Liver (tissue), 9 donors: Measurements from ENCODE around the gene SLIT3. TPM values are rescaled to one million over a fixed set of nuclear protein-coding genes. Genes with fewer than 3 reads are reported as not detected.

Source experiments
- DNase-seq: peaks from one replicate; pipeline ENCODE4 v3.0.0-alpha.2; 2017; ENCODE audit warnings: low spot score
- H3K27ac ChIP-seq, 2 donors: one replicate each; pipeline ENCODE4 v1.7.0; 2013; ENCODE audit warnings: inconsistent platforms in 2 of 2, low read length in 2 of 2, control low read depth in 1 of 2, low read depth in 1 of 2, mild to moderate bottlenecking in 1 of 2
- H3K27me3 ChIP-seq, 4 donors: one replicate each; pipeline versions ENCODE4 v1.6.1 to v1.7.0; 2013; ENCODE audit warnings: low read length in 3 of 4, inconsistent platforms in 1 of 4, mild to moderate bottlenecking in 1 of 4, moderate library complexity in 1 of 4; ENCODE audit not compliant: control insufficient read depth in 4 of 4, insufficient read depth in 4 of 4
- H3K36me3 ChIP-seq, 4 donors: one replicate each; pipeline versions ENCODE4 v1.6.1 to v1.7.0; 2013; ENCODE audit warnings: low read length in 3 of 4, mild to moderate bottlenecking in 3 of 4, low read depth in 1 of 4, moderate library complexity in 1 of 4; ENCODE audit not compliant: control insufficient read depth in 4 of 4, insufficient read depth in 3 of 4
- H3K4me1 ChIP-seq, 4 donors: one replicate each; pipeline versions ENCODE4 v1.6.1 to v1.7.0; 2013; ENCODE audit warnings: low read length in 3 of 4, mild to moderate bottlenecking in 3 of 4, moderate library complexity in 1 of 4; ENCODE audit not compliant: control insufficient read depth in 4 of 4, insufficient read depth in 4 of 4
- H3K4me3 ChIP-seq, 3 donors: one replicate each; pipeline versions ENCODE4 v1.6.1 to v1.7.0; 2013; ENCODE audit warnings: low read length in 3 of 3, control low read depth in 1 of 3, low read depth in 1 of 3, mild to moderate bottlenecking in 1 of 3
- H3K9ac ChIP-seq, 2 donors: one replicate each; pipeline ENCODE4 v1.7.0; 2013; ENCODE audit warnings: low read length in 2 of 2, mild to moderate bottlenecking in 2 of 2, moderate library complexity in 2 of 2, control low read depth in 1 of 2, low read depth in 1 of 2
- H3K9me3 ChIP-seq, 4 donors: one replicate each; pipeline versions ENCODE4 v1.6.1 to v1.7.0; 2013; ENCODE audit warnings: low read length in 3 of 4; ENCODE audit not compliant: control insufficient read depth in 4 of 4
- FOXA2 ChIP-seq: IDR thresholded peaks from 2 replicates; pipeline ENCODE4 v1.6.1; 2016; ENCODE audit warnings: antibody characterized with exemption
- HNF4G ChIP-seq: IDR thresholded peaks from 2 replicates; pipeline ENCODE4 v1.6.1; 2016; ENCODE audit warnings: antibody characterized with exemption
- JUND ChIP-seq, 2 donors: IDR thresholded peaks; 2 replicates each; pipeline ENCODE4 v1.6.1; 2016; ENCODE audit warnings: antibody characterized with exemption in 2 of 2
- NR2F2 ChIP-seq: IDR thresholded peaks from 2 replicates; pipeline ENCODE4 v1.6.1; 2016; ENCODE audit warnings: antibody characterized with exemption
- RAD21 ChIP-seq, 2 donors: IDR thresholded peaks; 2 replicates each; pipeline ENCODE4 v1.6.1; 2016; ENCODE audit warnings: antibody characterized with exemption in 2 of 2, mild to moderate bottlenecking in 2 of 2
- SP1 ChIP-seq: IDR thresholded peaks from 2 replicates; pipeline ENCODE4 v1.6.1; 2018; ENCODE audit warnings: antibody characterized with exemption, mild to moderate bottlenecking
- TAF1 ChIP-seq: conservative IDR thresholded peaks from 2 replicates; pipeline ENCODE4 v1.6.1; 2016; ENCODE audit warnings: antibody characterized with exemption, mild to moderate bottlenecking
- WGBS: extraction: QIAGEN DNeasy Blood & Tissue Kit; methylation state at CpG from one replicate; pipeline ENCODE4 v1.1.7; 2013; 5-methylcytosine and 5-hydroxymethylcytosine counted together
- polyA plus RNA-seq, 2 donors: library from polyadenylated mRNA; stranded (reverse) in 1 of 2; unstranded in 1 of 2; fragments of 200-250 nt in 1 of 2; fragments of >200 nt in 1 of 2; fragmentation: Nextera tagmentation in 1 of 2; extraction: Ambion mirVana in 1 of 2; gene quantifications; one replicate each; pipeline versions ENCODE4 v1.2.1 to v1.2.3, GENCODE V29; 2013 to 2015
- total RNA-seq, 2 donors: library from RNA; depleted of rRNA; stranded (reverse); fragments of >200 nt; gene quantifications; one replicate each; pipeline ENCODE4 v1.2.3, GENCODE V29; 2014
- TF ChIP-seq, protein P1 (sequence below): IDR thresholded peaks from 2 replicates; pipeline ENCODE4 v1.6.1; 2016; ENCODE audit warnings: antibody characterized with exemption
- TF ChIP-seq, protein P2 (sequence below): IDR thresholded peaks from 2 replicates; pipeline ENCODE4 v1.6.1; 2016; ENCODE audit warnings: antibody characterized with exemption
- donor health status: healthy.
- donor health status: healthy.
- donor health status: healthy.
- donor health status: healthy.
- donor health status: healthy.

The SLIT3 gene
- total and polyA plus RNA-seq, 4 donors = 0.61 to 1.3 (median 0.91) TPM

DNA sequence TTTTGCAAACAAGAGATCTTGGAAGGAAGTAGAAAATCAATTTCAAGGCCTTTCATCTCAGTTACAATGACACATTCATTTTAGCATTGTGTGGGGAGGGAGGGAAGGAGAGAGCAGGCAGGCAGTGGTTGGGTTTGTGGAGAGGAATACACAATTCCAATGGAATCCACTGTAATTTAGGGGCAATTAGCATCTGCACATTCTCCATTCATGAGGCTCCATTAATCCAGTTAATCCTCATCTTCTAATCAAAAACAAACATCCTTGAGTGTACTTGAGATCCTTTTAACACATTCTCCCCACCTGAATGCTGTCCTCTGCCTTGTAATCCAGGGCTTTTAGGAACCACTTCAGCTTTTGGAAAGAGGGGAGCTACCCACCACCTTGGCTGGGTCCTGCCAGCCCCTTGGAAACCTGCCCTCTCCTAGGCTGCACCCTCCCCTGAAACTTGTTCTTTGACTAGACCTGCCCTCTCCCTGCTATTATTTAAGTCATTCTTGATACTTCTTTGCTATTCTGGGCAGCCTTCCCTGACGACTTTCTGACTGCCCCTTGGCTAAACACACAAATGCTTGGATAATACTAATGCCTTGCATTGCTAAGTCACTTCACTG lies 271.2 kb downstream of the SLIT3 start:
- WGBS = 33% methylated on average over 1 of the region's 1 CpG
- H3K4me3 ChIP-seq = no peak overlapping the region
- no peaks in the 10 kb centered on the region for H3K4me1 ChIP-seq
- no peak overlapping the region for H3K27ac ChIP-seq
- H3K27me3 ChIP-seq = peaks cover 0 to 2% (median 0%) of the 10 kb centered on the region in 4 donors
- TF ChIP-seq, protein P1, sequence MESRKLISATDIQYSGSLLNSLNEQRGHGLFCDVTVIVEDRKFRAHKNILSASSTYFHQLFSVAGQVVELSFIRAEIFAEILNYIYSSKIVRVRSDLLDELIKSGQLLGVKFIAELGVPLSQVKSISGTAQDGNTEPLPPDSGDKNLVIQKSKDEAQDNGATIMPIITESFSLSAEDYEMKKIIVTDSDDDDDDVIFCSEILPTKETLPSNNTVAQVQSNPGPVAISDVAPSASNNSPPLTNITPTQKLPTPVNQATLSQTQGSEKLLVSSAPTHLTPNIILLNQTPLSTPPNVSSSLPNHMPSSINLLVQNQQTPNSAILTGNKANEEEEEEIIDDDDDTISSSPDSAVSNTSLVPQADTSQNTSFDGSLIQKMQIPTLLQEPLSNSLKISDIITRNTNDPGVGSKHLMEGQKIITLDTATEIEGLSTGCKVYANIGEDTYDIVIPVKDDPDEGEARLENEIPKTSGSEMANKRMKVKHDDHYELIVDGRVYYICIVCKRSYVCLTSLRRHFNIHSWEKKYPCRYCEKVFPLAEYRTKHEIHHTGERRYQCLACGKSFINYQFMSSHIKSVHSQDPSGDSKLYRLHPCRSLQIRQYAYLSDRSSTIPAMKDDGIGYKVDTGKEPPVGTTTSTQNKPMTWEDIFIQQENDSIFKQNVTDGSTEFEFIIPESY = no peak
- TF ChIP-seq JUND (IDR thresholded peaks at IDR 0.05) (no peak), FOXA2 (no peak)
- no peak overlapping the region for H3K9ac ChIP-seq
- H3K9me3 ChIP-seq = peaks cover 0 to 1% (median 0%) of the 10 kb centered on the region in 4 donors
- no peak for DNase-seq
- H3K36me3 ChIP-seq = no peaks in the 10 kb centered on the region

DNA sequence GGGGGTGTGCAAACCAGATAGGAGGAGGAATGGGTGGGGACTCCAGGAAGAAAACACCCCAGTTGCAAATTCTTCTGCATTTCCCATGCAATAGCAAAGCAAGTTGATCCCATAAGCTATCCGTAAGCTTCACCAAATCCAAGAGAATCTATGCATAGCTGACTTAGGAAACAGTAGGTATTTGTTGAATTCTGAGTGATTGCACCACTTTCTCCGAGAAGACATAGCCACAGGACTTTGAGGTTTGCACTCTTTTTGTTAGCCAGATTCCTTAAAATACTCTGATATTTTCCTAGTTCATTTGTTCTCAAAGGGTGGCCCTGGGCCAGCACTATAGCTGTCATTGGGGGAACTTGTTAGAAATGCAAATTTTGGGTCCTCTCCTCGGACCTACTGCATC lies 271.9 kb downstream of the SLIT3 start:
- WGBS = 64% methylated on average over 3 of the region's 3 CpGs
- DNase-seq = no peak
- Histone ChIP-seq H3K36me3 (no peaks in the 10 kb centered on the region), H3K27ac (no peak overlapping the region), H3K4me1 (no peaks in the 10 kb centered on the region), H3K9ac (no peak overlapping the region), H3K9me3 (peaks cover 0 to 1% (median 0%) of the 10 kb centered on the region in 4 donors), H3K4me3 (no peak overlapping the region), H3K27me3 (peaks cover 0 to 2% (median 0%) of the 10 kb centered on the region in 4 donors)
- TF ChIP-seq RAD21 (IDR thresholded peaks at IDR 0.05) (no peak), FOXA2 (no peak), HNF4G (no peak), TAF1 (no peak), SP1 (no peak)
- TF ChIP-seq, protein P1 = no peak
- TF ChIP-seq, protein P2, sequence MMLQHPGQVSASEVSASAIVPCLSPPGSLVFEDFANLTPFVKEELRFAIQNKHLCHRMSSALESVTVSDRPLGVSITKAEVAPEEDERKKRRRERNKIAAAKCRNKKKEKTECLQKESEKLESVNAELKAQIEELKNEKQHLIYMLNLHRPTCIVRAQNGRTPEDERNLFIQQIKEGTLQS = no peak

DNA sequence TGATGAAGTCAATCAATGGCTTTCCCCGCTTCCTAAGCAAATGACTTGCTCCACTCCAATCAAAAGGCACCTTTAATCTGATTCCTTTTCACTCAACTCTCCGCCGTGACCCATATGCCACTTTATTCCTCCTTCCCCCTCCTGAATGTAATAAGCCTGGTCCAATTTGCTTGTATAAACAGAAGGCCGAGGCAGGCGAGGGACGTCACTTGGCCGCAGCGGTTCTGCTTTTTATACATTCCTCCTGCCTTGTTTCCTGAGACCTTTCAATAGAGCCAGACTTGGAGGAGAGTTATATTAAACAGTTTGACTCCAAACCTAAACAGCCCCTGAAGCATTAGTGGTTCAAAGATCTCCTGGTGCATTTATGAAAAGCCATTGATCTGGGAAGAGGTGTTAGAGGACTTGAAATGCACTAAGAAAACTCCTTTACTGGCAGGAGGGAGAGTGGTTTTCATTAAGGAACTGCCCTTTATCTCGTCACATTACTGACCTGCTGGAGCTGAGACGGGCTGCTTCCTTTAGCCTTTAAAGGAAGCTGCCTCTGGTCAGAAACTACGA lies 273.4 kb downstream of the SLIT3 start:
- H3K36me3 ChIP-seq = no peaks in the 10 kb centered on the region
- H3K27ac ChIP-seq = no peak overlapping the region
- H3K27me3 ChIP-seq = peaks cover 0 to 2% (median 0%) of the 10 kb centered on the region in 4 donors
- peak; percentile 22 for TF ChIP-seq SP1
- TF ChIP-seq TAF1 = no peak
- TF ChIP-seq NR2F2 = peak; percentile 60
- TF ChIP-seq RAD21 (IDR thresholded peaks at IDR 0.05) = no peak
- H3K9ac ChIP-seq = no peak overlapping the region
- no peak for DNase-seq
- no peaks in the 10 kb centered on the region for H3K4me1 ChIP-seq
- no peaks in the 10 kb centered on the region for H3K9me3 ChIP-seq
- 33% methylated on average over 11 of the region's 11 CpGs for WGBS
- H3K4me3 ChIP-seq = no peak overlapping the region
